22Rv1 (cell line): ENCODE results near the gene VDAC2.
A peak's percentile ranks its signal among the peaks of the same experiment; 100 is the strongest.

Experiments used
- H3K27ac ChIP-seq: fragments of 450-650 bp; 2 replicates; pipeline ENCODE4 v1.5.1; 2017
- ZFX ChIP-seq: fragments of 450-650 bp; IDR thresholded peaks from 2 replicates; pipeline ENCODE4 v1.6.1; 2017; ENCODE audit warnings: antibody characterized with exemption, borderline replicate concordance
- TF ChIP-seq, protein P1 (sequence below): fragments of 450-650 bp; IDR thresholded peaks from 2 replicates; pipeline ENCODE4 v1.5.1; 2017; ENCODE audit warnings: mild to moderate bottlenecking

VDAC2 gene, protein sequence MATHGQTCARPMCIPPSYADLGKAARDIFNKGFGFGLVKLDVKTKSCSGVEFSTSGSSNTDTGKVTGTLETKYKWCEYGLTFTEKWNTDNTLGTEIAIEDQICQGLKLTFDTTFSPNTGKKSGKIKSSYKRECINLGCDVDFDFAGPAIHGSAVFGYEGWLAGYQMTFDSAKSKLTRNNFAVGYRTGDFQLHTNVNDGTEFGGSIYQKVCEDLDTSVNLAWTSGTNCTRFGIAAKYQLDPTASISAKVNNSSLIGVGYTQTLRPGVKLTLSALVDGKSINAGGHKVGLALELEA

DNA sequence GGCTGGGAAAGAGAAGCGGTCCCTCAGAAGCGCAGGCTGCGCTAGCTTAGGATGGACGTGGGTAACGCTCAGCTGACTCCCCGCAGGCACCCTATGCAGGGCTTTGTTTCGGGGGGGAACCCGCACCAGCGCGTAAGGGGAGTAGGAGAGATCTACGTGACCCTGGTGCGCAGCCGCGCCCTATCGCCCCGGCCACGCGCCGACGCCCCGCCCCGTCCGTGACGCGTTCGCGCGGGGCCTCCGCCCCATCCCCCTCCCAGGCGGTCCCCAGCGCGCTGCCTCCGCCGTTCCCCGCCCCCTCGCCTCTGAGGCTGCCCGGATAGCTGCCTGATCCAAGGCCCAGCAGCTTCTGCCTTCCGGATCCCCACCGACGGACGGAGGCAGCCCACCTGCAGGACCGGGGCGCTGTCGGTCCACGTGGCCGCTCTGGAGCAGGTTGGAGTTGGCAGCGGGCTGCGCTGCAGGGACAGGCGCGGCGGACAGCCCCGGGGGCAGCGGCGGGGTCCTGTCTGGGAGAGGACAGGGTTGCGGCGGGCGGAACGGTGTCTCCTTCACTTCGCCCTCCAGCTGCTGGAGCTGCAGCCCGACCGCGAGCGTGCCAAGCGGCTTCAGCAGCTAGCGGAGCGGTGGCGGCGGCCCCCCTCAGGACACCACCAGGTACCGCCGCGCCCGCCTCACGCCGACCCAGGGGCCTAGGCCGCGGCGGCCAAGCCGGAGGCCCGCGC, at the start of gene VDAC2:
VDAC2 (plus strand) TSS at position 515 of the 725 bp plus-strand sequence. CDS start 363 bp downstream, outside the sequence.
- peak within 1 kb of the TSS; percentile 87 for H3K27ac ChIP-seq
- TF ChIP-seq, protein P1, sequence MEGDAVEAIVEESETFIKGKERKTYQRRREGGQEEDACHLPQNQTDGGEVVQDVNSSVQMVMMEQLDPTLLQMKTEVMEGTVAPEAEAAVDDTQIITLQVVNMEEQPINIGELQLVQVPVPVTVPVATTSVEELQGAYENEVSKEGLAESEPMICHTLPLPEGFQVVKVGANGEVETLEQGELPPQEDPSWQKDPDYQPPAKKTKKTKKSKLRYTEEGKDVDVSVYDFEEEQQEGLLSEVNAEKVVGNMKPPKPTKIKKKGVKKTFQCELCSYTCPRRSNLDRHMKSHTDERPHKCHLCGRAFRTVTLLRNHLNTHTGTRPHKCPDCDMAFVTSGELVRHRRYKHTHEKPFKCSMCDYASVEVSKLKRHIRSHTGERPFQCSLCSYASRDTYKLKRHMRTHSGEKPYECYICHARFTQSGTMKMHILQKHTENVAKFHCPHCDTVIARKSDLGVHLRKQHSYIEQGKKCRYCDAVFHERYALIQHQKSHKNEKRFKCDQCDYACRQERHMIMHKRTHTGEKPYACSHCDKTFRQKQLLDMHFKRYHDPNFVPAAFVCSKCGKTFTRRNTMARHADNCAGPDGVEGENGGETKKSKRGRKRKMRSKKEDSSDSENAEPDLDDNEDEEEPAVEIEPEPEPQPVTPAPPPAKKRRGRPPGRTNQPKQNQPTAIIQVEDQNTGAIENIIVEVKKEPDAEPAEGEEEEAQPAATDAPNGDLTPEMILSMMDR: no peak
- TF ChIP-seq ZFX: no peak

DNA sequence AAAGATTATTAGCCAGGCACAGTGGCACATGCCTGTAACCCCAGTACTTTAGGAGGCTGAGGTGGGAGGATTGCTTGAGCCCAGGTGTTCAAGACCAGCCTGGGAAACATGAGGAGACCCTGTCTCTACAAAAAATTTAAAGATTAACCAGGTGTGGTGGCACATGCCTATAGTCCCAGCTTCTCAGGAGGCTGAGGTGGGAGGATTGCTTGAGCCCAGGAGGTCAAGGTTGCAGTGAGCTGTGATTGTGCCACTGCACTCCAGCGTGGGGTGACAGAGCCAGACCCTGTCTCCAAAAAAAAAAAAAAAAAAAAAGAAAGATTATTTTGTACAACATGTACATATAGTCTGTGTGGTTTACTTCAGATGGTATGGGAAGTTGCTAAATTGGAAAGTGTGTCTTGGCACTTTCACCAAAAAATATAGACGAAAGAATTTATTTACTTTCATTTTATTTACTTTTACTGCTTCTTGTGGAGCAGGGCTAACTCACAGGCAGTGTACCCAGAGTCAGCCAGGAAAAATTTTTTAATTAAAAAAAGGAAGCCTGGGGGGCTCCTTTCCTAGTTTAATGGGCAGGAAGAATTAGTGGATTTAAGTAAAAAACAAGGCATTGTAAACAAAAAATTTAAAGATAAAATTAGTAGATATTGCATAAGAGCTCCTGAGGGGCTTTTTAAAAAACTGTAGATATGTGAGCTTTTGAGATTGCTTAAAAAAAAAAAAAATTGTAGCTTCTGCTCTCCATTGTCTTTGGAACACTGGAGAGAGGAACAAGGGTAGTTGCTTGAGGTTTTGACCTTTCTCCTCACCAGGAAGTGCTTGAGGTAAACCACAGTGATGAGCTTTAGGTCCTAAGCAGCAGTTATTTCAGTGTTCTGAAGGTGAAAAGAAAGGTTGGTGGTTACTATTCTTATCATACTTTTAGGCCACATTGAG, 44.6 kb upstream of the VDAC2 start:
- TF ChIP-seq, protein P1: no peak
- TF ChIP-seq ZFX: no peak
- no peak overlapping the region for H3K27ac ChIP-seq

DNA sequence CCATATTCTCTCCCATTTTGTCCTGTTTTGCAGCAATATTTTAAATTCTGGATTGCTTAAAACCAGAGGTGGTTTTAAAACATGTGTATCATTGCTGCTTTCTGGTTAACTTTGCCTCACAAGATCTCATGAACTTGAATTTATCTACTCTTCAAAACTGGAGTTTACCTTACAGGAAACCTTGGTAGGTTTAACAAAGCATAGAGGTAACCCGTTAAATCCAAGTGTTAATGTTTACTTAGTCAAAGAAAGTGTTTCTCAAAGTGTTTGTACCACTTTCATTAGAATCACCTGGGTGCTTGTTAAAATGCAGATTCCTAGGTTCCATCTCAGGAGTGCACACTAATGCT, 44.0 kb upstream of the VDAC2 start:
- no peak overlapping the region for H3K27ac ChIP-seq
- TF ChIP-seq, protein P1: no peak
- no peak for TF ChIP-seq ZFX

DNA sequence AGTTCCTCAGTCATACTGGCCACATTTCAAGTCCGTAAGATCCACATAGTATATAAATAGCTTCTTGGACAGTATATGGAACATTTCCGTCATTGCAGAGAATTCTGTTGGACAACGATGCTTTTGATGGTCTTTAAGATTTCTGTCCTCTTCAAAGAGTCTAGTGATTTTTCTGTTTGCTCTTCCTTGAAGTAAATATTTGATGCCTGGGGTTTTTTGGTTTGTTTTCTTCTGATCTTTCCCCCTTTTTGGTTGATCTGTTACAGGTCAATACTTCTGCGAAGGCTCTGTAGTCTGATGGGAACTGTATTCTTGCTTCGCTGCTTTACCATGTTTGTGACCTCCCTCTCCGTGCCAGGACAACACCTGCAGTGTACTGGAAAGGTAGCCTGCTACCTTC, 42.3 kb upstream of the VDAC2 start:
- TF ChIP-seq, protein P1: no peak
- TF ChIP-seq ZFX: no peak
- H3K27ac ChIP-seq: no peak overlapping the region

DNA sequence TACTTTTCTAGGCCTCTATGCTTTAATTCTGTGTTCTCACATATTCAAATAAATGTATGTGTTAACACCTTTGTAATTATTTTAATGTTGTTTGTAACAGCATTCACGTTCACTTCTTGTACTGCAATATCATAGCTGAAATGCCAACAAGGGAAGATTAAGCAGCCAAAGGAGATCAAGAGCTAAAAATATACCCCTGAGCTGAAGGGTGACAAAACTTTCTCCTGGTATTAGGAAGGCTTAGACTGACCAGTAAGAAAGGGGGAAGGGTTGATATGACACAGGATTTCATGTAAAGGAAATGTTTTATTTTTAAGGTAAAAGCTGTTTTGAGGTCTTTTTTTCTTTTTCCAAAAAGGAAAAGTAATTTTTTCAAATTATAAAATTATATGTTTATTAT, 40.4 kb upstream of the VDAC2 start:
- TF ChIP-seq ZFX: no peak
- TF ChIP-seq, protein P1: no peak
- no peak overlapping the region for H3K27ac ChIP-seq

DNA sequence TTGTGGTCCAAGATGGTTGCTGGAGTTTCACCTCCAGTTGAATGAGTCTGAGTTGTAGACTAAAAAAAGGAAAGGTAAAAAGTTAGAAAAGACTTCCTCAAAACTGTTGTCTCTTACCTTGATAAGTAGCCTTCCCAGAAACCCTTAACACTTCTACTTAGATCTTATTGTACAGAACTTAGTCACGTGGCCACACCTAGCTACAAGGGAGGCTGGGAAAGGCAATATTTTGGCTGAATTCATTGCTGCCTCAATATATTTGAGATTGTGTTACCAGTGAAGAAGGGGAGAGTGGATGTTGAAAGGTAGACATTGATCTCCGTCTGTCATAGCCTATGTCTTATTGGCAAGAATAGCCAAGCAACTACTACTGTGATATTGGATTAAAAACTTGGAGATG, 35.5 kb upstream of the VDAC2 start:
- no peak overlapping the region for H3K27ac ChIP-seq
- TF ChIP-seq, protein P1: no peak
- no peak for TF ChIP-seq ZFX
